Heart left ventricle (tissue), 13 donors: ENCODE measurements around the gene TLX2.

Source experiments
- CTCF ChIP-seq, 12 donors: fragments of 200-600 bp; sonication (generic) in 4 of 12; IDR thresholded peaks; one replicate each; pipeline versions ENCODE4 v1.5.0 to v1.8.0; 2018 to 2022; ENCODE audit warnings: antibody characterized with exemption in 12 of 12, mild to moderate bottlenecking in 5 of 12
- POLR2A ChIP-seq, 2 donors: fragments of 450-650 bp; IDR thresholded peaks; one replicate each; pipeline ENCODE4 v1.6.1; 2017; ENCODE audit warnings: antibody characterized with exemption in 2 of 2, mild to moderate bottlenecking in 2 of 2, moderate library complexity in 2 of 2
- donor health status: ischemic (EF 13 %, LVEDD 7.1; RV severe dilation, severe dysfunction).
- donor health status: DM: no; HTN: yes; CAD: no.
- donor health status: DM: no; HTN: no; CAD: no.
- donor health status: ischemic (EF 25% LVEDD 6.9; RV normal size, moderate dysfunction).
- donor health status: ischemic (EF 25% LVEDD 5.7; RV mildly dilated, moderate dysfunction).
- donor health status: ischemic (EF 35%, LVEDD 5.7; RV mildly dilated, moderate dysfunction).
- donor health status: nonischemic (EF 11% LVEDD 7.7; RV severe dilation, severe dysfunction).
- donor health status: DM: yes; HTN: yes; CAD: no.
- donor health status: PGD.
- donor health status: ischemic (EF 29% LVEDD 5.4; RV normal size, mild dysfunction).
- donor health status: nonischemic (EF 23%, LVEDD 6.1; RV moderate dilation, normal function).

- no peak for TF ChIP-seq CTCF (IDR thresholded peaks at IDR 0.05)
- no peak for TF ChIP-seq POLR2A (IDR thresholded peaks at IDR 0.05)
These were observed 16.3 kb upstream of the TLX2 start for GRCh38 chr2:74497777-74498499.
